Adipocyte (in vitro differentiated cells): ENCODE data around the gene GZF1.
"Not testable (repeated sequence)": the region's sequence is repeated elsewhere in the genome, so short reads cannot be mapped to it uniquely, and the experiment has no call there.

Experiments
- DNase-seq: peaks from one replicate; pipeline ENCODE4 v3.0.0-alpha.2; 2015; ENCODE audit warnings: low read depth
- H3K27me3 ChIP-seq: replicated peaks from 2 replicates; pipeline ENCODE4 v1.7.0; 2013; ENCODE audit warnings: mild to moderate bottlenecking, low read length, moderate library complexity; ENCODE audit not compliant: control insufficient read depth, insufficient read depth
- H3K36me3 ChIP-seq: 2 replicates; pipeline ENCODE4 v1.7.0; 2013; ENCODE audit warnings: low read length, mild to moderate bottlenecking, moderate library complexity; ENCODE audit not compliant: control insufficient read depth, insufficient read depth, severe bottlenecking
- H3K4me1 ChIP-seq: 2 replicates; pipeline ENCODE4 v1.7.0; 2013; ENCODE audit warnings: mild to moderate bottlenecking, low read length, moderate library complexity; ENCODE audit not compliant: control insufficient read depth, insufficient read depth
- H3K4me3 ChIP-seq: 2 replicates; pipeline ENCODE4 v1.7.0; 2013; ENCODE audit warnings: mild to moderate bottlenecking, low read length, moderate library complexity
- H3K9ac ChIP-seq: 2 replicates; pipeline ENCODE4 v1.7.0; 2013; ENCODE audit warnings: mild to moderate bottlenecking, low read length, moderate library complexity
- H3K9me3 ChIP-seq: 2 replicates; pipeline ENCODE4 v1.7.0; 2013; ENCODE audit warnings: mild to moderate bottlenecking, low read length, moderate library complexity; ENCODE audit not compliant: control insufficient read depth

Gene GZF1

DNA sequence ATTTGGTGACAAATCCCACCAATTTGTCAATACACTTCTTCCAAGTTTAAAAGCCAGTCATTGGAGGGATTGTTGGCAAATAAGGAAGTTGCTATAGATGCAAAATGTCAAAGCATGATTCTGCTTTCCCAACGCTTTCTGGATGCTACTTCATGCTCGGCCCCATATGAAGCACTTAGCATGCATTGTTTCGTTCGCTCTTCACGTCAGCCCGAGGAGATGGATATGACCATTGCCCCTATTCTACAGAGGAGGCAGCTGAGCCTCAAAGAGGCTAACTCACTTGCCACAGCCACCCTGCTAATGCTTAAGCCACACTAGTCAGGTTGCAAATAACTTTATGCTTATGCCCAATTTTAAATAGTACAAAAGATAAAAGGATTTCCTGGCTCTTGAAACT is 14.2 kb upstream of the GZF1 start:
- Histone ChIP-seq H3K36me3 (no peaks in the 10 kb centered on the region), H3K27me3 (no peaks in the 10 kb centered on the region), H3K4me3 (no peak overlapping the region), H3K9me3 (no peaks in the 10 kb centered on the region), H3K9ac (no peak overlapping the region), H3K4me1 (peaks cover 28% of the 10 kb centered on the region)
- no peak for DNase-seq

DNA sequence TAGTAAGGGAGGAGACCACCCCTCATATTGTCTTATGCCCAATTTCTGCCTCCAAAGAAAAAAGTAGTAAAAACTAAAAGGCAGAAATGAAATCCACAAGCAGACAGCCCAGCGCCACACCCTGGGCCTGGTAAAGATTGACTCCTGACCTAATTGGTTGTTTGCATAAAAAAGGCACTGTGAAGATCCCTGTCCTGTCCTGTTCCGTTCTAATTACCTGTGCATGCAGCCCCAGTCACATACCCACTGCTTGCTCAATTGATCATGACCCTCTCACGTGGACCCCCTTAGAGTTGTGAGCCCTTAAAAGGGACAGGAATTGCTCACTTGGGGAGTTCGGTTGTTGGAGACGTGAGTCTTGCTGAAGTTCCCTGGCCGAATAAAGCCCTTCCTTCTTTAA is 13.5 kb upstream of the GZF1 start:
- not testable (repeated sequence) for DNase-seq, H3K36me3 ChIP-seq, H3K4me3 ChIP-seq, H3K9me3 ChIP-seq, H3K27me3 ChIP-seq
- H3K9ac ChIP-seq: peak overlapping the region; percentile 87
- H3K4me1 ChIP-seq: peaks cover 28% of the 10 kb centered on the region

DNA sequence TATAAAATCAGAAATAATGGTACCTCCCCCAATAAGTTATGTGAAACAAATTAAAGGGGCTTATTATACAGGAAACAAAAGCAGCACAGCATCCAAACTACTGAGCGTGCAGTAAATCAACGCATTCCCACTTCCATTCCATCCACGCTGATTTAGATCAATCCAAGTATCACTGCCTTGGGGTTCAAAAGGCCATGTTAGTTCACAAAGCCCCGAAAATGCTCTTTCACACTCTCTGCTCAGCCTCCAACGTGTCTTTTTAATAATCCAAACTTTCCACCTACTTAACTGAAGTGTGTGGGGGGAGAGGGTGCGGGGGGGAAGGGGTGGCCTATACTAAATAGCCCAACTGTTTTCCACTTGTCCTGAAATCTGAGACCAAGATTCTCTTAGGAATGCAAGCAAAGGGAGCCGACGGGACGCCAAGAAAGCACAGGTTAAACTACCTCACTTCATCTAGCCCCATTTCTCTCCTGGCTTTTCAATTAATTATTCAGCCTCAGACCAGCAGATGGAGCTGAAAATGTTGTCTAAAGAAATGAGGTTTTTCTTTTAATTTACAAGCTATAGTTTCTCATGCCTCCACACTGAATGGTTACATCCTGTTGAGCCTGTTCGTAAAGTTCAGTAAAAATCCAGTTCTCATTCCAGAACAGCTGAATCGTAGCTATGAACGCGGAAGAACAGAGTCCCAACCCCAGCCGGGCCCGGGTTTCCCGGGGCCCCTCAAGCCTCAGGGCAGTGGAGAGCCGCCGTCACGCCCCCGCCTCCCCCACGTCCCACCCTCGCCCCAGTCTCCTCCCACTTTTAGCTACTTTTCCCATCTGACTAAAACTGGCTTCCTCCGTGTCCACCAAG is 12.4 kb upstream of the GZF1 start:
- Histone ChIP-seq H3K4me3 (peak overlapping the region; percentile 91), H3K27me3 (no peaks in the 10 kb centered on the region), H3K9me3 (no peaks in the 10 kb centered on the region), H3K36me3 (peaks cover 8% of the 10 kb centered on the region), H3K9ac (peak overlapping the region; percentile 87), H3K4me1 (peaks cover 28% of the 10 kb centered on the region)
- DNase-seq: no peak

DNA sequence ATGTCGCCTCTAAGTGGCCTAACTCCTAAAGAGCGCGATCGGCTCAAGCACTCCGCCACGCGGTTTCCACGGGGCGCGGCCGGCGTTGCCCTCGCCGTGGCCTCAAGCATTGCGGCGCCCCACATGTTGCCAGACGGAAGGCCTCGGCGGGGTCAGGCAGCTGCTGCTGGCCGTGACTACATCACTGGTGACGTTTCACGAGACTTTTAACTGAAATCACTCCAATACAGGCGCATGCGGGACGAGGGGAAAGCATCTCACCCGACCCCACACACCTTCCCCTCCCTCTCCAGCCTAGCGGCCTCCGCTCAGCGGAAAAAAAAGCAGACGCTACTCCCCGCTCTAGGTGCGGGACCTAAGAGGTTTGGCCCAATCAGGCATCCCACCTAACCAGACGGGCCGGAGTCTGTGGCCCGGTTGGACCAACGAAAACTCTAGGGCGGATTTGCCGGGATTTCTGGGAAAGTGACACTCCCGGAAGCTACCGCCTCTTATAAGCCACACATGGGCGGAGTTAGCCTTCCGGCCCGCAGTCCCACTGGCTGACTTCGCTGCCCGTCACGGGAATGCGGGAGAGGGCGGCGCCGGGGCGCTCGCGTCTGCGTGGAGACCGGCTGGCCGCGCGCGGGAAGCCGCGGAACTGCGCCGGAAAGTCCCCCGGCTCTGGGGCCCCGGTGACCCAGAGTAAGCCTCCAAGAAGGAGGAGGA is 11.6 kb upstream of the GZF1 start, which contains the start of gene NXT1:
NXT1 (plus strand) TSS at position 596 of the 708 bp plus-strand sequence. CDS start 3,251 bp downstream, outside the sequence.
- Histone ChIP-seq H3K4me1 (peaks cover 28% of the 10 kb centered on the region), H3K27me3 (no peaks in the 10 kb centered on the region), H3K36me3 (peaks cover 15% of the 10 kb centered on the region), H3K9ac (peak within 1 kb of the TSS; percentile 87), H3K9me3 (no peaks in the 10 kb centered on the region), H3K4me3 (peak within 1 kb of the TSS; percentile 91)
- peak; percentile 99 for DNase-seq

DNA sequence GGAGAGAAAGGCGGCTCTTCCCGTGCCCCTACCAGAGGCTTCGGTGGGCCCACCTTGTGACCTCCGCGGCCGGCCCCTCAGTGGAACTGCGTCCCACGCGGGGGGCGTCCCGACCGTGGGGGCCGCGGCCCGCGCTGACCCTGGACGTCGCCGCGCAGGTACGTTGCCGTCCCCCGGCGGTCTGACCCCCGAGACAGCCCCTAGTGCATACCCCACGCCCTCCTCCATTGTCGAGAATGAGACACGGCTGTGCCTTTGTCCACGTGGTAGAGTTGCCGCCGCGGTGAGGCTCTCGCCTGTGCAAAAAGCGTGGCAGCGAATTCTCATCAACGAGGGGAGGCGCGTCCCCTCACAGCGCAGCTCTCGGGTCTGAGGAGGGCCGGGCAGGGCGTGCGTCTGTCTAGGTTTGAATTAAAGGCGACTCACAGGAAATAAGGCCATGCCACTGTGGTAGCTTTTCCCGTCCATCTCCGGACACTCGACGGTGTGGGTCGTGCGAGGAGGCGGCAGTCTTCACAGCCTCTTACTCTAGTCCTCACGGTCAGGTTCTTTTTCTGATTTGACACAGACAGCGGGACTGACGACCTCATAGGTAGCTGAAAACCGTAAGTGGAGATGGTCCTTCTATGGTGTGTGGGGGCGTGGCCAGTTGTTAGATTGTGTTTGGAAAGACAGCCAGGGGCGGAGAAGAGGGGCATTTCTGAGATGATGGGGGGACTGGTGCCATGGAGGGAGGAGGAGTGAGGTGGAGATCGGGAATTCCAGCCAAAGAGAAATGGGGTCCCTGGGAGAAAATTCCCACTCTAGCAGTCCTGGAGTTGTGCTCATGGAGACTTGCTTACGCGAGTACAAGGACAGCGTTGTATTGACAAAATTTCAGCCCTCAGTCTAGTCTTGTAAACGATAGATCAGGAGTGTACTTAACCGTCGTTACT is 10.8 kb upstream of the GZF1 start:
- H3K27me3 ChIP-seq: no peaks in the 10 kb centered on the region
- peak overlapping the region; percentile 87 for H3K9ac ChIP-seq
- peak; percentile 76 for DNase-seq
- peaks cover 19% of the 10 kb centered on the region for H3K36me3 ChIP-seq
- H3K9me3 ChIP-seq: no peaks in the 10 kb centered on the region
- H3K4me1 ChIP-seq: peaks cover 28% of the 10 kb centered on the region
- H3K4me3 ChIP-seq: peak overlapping the region; percentile 91

DNA sequence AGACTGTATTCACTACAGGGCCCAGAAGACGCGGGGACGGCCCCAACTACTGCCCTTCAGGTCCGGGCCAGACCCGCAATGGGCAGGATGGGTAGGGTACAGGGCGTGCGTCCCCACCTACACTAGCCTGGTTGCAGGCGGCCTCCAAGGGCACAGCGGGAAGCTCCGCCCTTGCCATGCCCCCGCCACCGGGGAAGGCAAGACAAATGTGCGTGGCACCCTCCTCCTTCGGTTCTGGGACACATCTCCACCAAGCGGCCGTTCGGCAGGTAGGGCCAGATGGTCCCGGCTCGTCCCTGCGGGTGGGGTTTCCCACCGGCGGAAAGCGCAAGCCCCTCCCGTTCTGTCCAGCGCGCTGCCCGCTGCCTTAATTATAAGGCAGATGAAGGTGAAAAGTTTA is 5.8 kb upstream of the GZF1 start:
- peaks cover 19% of the 10 kb centered on the region for H3K36me3 ChIP-seq
- DNase-seq: no peak
- no peaks in the 10 kb centered on the region for H3K27me3 ChIP-seq
- peaks cover 33% of the 10 kb centered on the region for H3K4me1 ChIP-seq
- no peak overlapping the region for H3K4me3 ChIP-seq
- no peak overlapping the region for H3K9ac ChIP-seq
- no peaks in the 10 kb centered on the region for H3K9me3 ChIP-seq

DNA sequence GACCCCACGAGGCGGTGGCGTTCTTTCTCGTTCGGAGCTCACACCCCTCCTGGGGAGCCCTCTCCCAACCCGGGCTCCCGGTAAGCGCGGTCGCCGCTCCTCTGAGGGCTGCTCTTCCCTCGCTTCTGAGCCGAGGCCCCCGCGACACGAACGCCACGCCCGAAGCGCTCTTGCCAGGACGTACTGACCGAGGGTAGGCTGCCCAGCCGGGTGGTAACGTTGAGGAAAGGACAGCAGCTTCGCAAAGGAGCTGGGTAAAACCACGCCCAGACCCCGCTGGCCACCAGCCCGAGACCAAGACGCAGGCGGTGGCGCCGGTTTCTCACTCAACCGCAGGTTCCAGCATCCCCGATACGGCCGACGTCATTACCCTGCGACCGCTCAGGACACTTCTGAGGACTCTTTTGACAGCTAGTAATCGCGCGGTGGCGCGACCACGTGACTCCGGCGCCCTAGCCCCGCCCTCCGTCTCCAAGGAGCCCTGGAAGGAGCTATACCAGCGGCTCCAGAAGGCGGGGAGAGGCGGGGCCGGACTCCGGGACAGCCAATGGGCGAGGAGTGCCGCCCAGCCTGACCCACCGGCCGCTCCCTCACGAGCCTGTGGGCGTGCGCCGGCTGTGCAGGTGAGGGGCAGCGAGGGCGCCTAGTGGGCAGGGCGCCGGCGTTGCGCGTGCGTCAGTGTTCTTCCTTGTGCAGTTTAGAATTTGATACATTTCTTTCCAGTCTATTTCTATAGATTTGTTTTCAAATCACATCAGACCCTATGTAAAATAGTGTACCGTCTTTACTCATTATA is 4.0 kb upstream of the GZF1 start:
- Histone ChIP-seq H3K4me1 (peaks cover 24% of the 10 kb centered on the region), H3K36me3 (peaks cover 19% of the 10 kb centered on the region), H3K4me3 (peak overlapping the region; percentile 96), H3K27me3 (no peaks in the 10 kb centered on the region), H3K9me3 (no peaks in the 10 kb centered on the region), H3K9ac (peak overlapping the region; percentile 97)
- DNase-seq: peak; percentile 100

DNA sequence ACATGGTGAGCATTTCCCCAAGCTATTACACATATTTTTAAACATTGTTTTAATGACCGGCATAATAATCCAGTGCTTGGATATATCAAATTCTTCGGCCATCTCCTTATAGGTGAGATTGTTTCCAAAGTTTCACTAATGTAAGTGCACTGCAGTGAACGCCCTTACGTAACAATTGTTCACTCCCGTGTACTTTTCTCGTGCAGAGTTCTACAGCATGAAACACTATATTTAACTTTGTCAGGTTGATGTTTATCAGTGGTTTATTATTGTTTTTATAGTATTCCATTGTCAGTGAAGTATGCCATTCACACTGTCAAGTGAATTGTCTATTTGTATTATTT is 3.4 kb upstream of the GZF1 start:
- DNase-seq: no peak
- Histone ChIP-seq H3K9ac (peak overlapping the region; percentile 59), H3K4me1 (peaks cover 30% of the 10 kb centered on the region), H3K9me3 (no peaks in the 10 kb centered on the region), H3K4me3 (peak overlapping the region; percentile 96), H3K27me3 (no peaks in the 10 kb centered on the region), H3K36me3 (peaks cover 19% of the 10 kb centered on the region)

DNA sequence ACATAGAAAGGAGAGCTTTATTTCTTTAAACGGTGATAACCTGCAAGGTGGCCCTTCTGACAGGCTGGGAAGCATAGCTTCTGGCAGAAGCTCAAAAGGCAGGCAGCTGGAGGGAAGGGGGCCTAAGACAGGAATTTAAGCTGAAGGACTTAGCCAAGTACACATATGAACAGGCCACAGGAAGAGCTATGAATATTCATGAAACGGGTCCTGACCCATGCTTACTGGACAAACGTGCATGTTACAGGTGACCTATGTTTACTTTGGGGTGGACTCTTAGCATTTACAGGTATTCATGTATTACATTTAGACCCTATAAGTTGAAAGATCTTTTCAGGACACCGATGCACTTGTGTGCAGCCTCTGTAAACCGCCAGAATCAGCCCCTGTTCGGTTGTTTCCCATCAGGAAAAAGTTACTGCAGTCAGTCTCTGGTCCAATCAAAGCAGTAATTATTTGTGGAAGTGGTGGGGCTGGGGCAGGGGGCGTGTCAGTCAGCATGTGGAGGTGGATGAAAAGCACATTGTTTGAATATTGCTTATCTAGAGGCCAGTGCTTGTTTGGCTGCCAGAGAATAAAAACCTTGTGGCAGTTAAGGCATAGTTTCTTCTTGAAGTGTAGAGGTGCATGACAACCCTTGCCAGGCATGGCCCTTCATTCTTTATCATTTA is 2.9 kb upstream of the GZF1 start:
- DNase-seq: no peak

DNA sequence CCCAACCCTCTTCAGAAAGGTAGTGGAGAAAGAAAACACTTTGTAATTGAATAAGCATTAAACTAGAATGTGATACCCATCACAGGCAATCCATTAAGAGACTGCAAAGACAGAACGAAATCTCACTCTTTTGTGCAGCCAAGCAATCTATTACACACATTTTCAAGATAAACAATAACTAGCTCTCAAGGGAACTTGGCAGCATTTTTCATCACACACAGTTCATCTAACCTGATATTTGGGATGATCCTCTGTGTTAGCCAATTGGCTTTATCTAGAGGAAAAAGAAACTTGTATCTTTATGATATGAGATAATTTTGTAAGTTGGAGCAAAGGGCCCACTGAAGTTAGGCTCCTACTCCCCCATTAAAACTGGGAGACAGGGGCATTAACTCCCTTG is 1.5 kb upstream of the GZF1 start:
- Histone ChIP-seq H3K9me3 (no peaks in the 10 kb centered on the region), H3K27me3 (no peaks in the 10 kb centered on the region), H3K4me1 (peaks cover 32% of the 10 kb centered on the region), H3K9ac (peak overlapping the region; percentile 96), H3K36me3 (peaks cover 16% of the 10 kb centered on the region), H3K4me3 (peak overlapping the region; percentile 83)
- no peak for DNase-seq

More for the DNA sequence above, 2.9 kb upstream of the GZF1 start:
- Histone ChIP-seq H3K36me3 (peaks cover 17% of the 10 kb centered on the region), H3K4me1 (peaks cover 32% of the 10 kb centered on the region), H3K9me3 (no peaks in the 10 kb centered on the region), H3K9ac (no peak overlapping the region), H3K4me3 (no peak overlapping the region), H3K27me3 (no peaks in the 10 kb centered on the region)
